SK-N-SH (cell line): ENCODE data around the gene DNAH7.

ENCODE experiments used
- EP300 ChIP-seq, 2 experiments: IDR thresholded peaks; 2 replicates each; pipeline versions ENCODE4 v1.4.0 to v1.6.1; 2012; ENCODE audit warnings: borderline replicate concordance in 1 of 2, low read depth in 1 of 2, low read length in 1 of 2
- GABPA ChIP-seq: IDR thresholded peaks from 2 replicates; pipeline ENCODE4 v1.4.0; 2012; ENCODE audit warnings: low read depth, mild to moderate bottlenecking
- GATA2 ChIP-seq: sonication (generic); formaldehyde crosslinking; IDR thresholded peaks from 2 replicates; pipeline ENCODE4 v1.5.0; 2020; ENCODE audit warnings: mild to moderate bottlenecking, missing genetic modification reagents
- MEF2A ChIP-seq: IDR thresholded peaks from 2 replicates; pipeline ENCODE4 v1.4.0; 2012; ENCODE audit warnings: low read depth, borderline replicate concordance
- NFIC ChIP-seq: IDR thresholded peaks from 2 replicates; pipeline ENCODE4 v1.4.0; 2012; ENCODE audit warnings: borderline replicate concordance
- POLR2AphosphoS5 ChIP-seq: IDR thresholded peaks from 2 replicates; pipeline ENCODE4 v1.6.1; 2012; ENCODE audit warnings: low read depth, low read length
- RAD21 ChIP-seq: IDR thresholded peaks from 2 replicates; pipeline ENCODE4 v1.6.1; 2012; ENCODE audit warnings: mild to moderate bottlenecking, low read length
- RCOR1 ChIP-seq: fragments of 150-350 bp; IDR thresholded peaks from 2 replicates; pipeline ENCODE4 v1.6.1; 2017; ENCODE audit warnings: antibody characterized with exemption, low read length
- RFX5 ChIP-seq: IDR thresholded peaks from 2 replicates; pipeline ENCODE4 v1.6.1; 2012; ENCODE audit warnings: mild to moderate bottlenecking, improper control_type of control experiment, low read length
- SMC3 ChIP-seq: IDR thresholded peaks from 2 replicates; pipeline ENCODE4 v1.6.1; 2012; ENCODE audit warnings: low read depth, low read length, improper control_type of control experiment
- TF ChIP-seq, protein P1 (sequence below): fragments of 200-600 bp; sonication (generic); IDR thresholded peaks from 2 replicates; pipeline ENCODE4 v1.6.1; 2017; ENCODE audit warnings: antibody characterized with exemption, mild to moderate bottlenecking, moderate library complexity
- TF ChIP-seq, protein P2 (sequence below): IDR thresholded peaks from 2 replicates; pipeline ENCODE4 v1.4.0; 2012; ENCODE audit warnings: low read depth
- TF ChIP-seq, protein P3 (sequence below): fragments of 150-350 bp; IDR thresholded peaks from 2 replicates; pipeline ENCODE4 v1.6.1; 2017; ENCODE audit warnings: antibody characterized with exemption, low read length, low read depth, borderline replicate concordance
- TF ChIP-seq, protein P4 (sequence below): IDR thresholded peaks from 2 replicates; pipeline ENCODE4 v1.6.1; 2012; ENCODE audit warnings: mild to moderate bottlenecking, low read depth, low read length, moderate library complexity

DNA sequence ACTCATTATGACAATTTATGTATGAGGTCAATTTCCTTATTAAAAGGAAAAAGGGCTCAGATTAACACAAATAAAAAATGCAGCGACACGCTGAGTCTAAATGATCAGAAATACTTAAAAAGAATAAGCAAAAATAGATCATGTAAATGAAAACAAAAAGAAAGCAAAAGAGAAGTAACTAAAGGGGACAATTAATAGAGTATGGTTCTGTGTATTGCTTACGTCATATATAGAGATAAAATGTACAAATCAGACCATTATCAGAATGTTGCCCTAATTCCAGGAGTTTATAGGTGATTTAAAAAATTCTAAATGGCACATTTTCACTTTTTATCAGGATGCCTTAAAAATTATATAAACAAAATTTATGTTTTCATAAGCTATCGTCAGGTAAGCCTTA, 189.5 kb downstream of the DNAH7 start:
- TF ChIP-seq, protein P1, sequence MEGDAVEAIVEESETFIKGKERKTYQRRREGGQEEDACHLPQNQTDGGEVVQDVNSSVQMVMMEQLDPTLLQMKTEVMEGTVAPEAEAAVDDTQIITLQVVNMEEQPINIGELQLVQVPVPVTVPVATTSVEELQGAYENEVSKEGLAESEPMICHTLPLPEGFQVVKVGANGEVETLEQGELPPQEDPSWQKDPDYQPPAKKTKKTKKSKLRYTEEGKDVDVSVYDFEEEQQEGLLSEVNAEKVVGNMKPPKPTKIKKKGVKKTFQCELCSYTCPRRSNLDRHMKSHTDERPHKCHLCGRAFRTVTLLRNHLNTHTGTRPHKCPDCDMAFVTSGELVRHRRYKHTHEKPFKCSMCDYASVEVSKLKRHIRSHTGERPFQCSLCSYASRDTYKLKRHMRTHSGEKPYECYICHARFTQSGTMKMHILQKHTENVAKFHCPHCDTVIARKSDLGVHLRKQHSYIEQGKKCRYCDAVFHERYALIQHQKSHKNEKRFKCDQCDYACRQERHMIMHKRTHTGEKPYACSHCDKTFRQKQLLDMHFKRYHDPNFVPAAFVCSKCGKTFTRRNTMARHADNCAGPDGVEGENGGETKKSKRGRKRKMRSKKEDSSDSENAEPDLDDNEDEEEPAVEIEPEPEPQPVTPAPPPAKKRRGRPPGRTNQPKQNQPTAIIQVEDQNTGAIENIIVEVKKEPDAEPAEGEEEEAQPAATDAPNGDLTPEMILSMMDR = no peak
- TF ChIP-seq, protein P2, sequence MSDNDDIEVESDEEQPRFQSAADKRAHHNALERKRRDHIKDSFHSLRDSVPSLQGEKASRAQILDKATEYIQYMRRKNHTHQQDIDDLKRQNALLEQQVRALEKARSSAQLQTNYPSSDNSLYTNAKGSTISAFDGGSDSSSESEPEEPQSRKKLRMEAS = no peak
- TF ChIP-seq POLR2AphosphoS5 = no peak
- TF ChIP-seq RFX5 = no peak
- no peak for TF ChIP-seq GATA2 (CRISPR knock-in tag)
- no peak for TF ChIP-seq RAD21
- TF ChIP-seq, protein P3, sequence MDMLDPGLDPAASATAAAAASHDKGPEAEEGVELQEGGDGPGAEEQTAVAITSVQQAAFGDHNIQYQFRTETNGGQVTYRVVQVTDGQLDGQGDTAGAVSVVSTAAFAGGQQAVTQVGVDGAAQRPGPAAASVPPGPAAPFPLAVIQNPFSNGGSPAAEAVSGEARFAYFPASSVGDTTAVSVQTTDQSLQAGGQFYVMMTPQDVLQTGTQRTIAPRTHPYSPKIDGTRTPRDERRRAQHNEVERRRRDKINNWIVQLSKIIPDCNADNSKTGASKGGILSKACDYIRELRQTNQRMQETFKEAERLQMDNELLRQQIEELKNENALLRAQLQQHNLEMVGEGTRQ = no peak
- no peak for TF ChIP-seq EP300 (IDR thresholded peaks at IDR 0.05; ENCODE audit: borderline replicate concordance in 1 of 2, low read depth in 1 of 2, low read length in 1 of 2)
- TF ChIP-seq SMC3 = no peak
- no peak for TF ChIP-seq RCOR1
- no peak for TF ChIP-seq GABPA
- TF ChIP-seq, protein P4, sequence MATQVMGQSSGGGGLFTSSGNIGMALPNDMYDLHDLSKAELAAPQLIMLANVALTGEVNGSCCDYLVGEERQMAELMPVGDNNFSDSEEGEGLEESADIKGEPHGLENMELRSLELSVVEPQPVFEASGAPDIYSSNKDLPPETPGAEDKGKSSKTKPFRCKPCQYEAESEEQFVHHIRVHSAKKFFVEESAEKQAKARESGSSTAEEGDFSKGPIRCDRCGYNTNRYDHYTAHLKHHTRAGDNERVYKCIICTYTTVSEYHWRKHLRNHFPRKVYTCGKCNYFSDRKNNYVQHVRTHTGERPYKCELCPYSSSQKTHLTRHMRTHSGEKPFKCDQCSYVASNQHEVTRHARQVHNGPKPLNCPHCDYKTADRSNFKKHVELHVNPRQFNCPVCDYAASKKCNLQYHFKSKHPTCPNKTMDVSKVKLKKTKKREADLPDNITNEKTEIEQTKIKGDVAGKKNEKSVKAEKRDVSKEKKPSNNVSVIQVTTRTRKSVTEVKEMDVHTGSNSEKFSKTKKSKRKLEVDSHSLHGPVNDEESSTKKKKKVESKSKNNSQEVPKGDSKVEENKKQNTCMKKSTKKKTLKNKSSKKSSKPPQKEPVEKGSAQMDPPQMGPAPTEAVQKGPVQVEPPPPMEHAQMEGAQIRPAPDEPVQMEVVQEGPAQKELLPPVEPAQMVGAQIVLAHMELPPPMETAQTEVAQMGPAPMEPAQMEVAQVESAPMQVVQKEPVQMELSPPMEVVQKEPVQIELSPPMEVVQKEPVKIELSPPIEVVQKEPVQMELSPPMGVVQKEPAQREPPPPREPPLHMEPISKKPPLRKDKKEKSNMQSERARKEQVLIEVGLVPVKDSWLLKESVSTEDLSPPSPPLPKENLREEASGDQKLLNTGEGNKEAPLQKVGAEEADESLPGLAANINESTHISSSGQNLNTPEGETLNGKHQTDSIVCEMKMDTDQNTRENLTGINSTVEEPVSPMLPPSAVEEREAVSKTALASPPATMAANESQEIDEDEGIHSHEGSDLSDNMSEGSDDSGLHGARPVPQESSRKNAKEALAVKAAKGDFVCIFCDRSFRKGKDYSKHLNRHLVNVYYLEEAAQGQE = no peak
- TF ChIP-seq NFIC = no peak
- TF ChIP-seq MEF2A = no peak
